Keratinocyte (primary cell): ENCODE results near the gene CLEC2D. TPM values are rescaled to one million over a fixed set of nuclear protein-coding genes. Genes with fewer than 3 reads are reported as not detected.
"Not testable (repeated sequence)": the region's sequence is repeated elsewhere in the genome, so short reads cannot be mapped to it uniquely, and the experiment has no call there.

Experiments used
- DNase-seq: peaks from one replicate; pipeline ENCODE4 v3.0.0-alpha.2; 2011; ENCODE audit warnings: low read depth, missing footprints, low spot score
- FAIRE-seq: peaks from 2 replicates; lab custom pipeline; 2011; peaks lifted over from hg19 to GRCh38; lab: Jason Lieb, UNC
- H2AFZ ChIP-seq: 2 replicates; pipeline ENCODE4 v1.6.0; 2012; ENCODE audit warnings: low read length, control low read depth, inconsistent platforms; ENCODE audit not compliant: control insufficient read depth
- H3K27ac ChIP-seq: 2 replicates; pipeline ENCODE4 v1.5.1; 2011; ENCODE audit warnings: low read length; ENCODE audit not compliant: control insufficient read depth, insufficient read depth
- H3K27me3 ChIP-seq: 3 replicates; pipeline ENCODE4 v1.6.0; 2011; ENCODE audit warnings: low read length; ENCODE audit not compliant: control insufficient read depth, insufficient read depth; ENCODE audit errors: extremely low read depth
- H3K36me3 ChIP-seq, 2 experiments: 2 replicates in 1 of 2; 3 replicates in 1 of 2; pipeline ENCODE4 v1.5.1; 2011; ENCODE audit warnings: low read length in 2 of 2, mild to moderate bottlenecking in 1 of 2; ENCODE audit not compliant: control insufficient read depth in 2 of 2, insufficient read depth in 2 of 2; ENCODE audit errors: extremely low read depth in 1 of 2
- H3K4me1 ChIP-seq: 3 replicates; pipeline ENCODE4 v1.5.1; 2011; ENCODE audit warnings: low read length; ENCODE audit not compliant: control insufficient read depth, insufficient read depth; ENCODE audit errors: extremely low read depth
- H3K4me2 ChIP-seq: 3 replicates; pipeline ENCODE4 v1.6.0; 2011; ENCODE audit warnings: low read depth, low read length; ENCODE audit not compliant: control insufficient read depth, insufficient read depth; ENCODE audit errors: extremely low read depth
- H3K4me3 ChIP-seq, 3 experiments: fragments of 200-600 bp in 1 of 3; sonication (generic) in 1 of 3; 2 replicates in 2 of 3; 3 replicates in 1 of 3; pipeline ENCODE4 v1.5.1; 2011 to 2016; ENCODE audit warnings: low read length in 3 of 3, mild to moderate bottlenecking in 3 of 3, control low read depth in 2 of 3, inconsistent platforms in 1 of 3, low read depth in 1 of 3, mixed read lengths in 1 of 3, mixed run types in 1 of 3, moderate library complexity in 1 of 3; ENCODE audit not compliant: control insufficient read depth in 2 of 3, insufficient read depth in 2 of 3; ENCODE audit errors: extremely low read depth in 1 of 3
- H3K79me2 ChIP-seq: 2 replicates; pipeline ENCODE4 v1.6.0; 2012; ENCODE audit warnings: low read length; ENCODE audit not compliant: control insufficient read depth, insufficient read depth
- H3K9ac ChIP-seq: 3 replicates; pipeline ENCODE4 v1.6.0; 2011; ENCODE audit warnings: low read length; ENCODE audit not compliant: control insufficient read depth, insufficient read depth; ENCODE audit errors: extremely low read depth
- H3K9me1 ChIP-seq: 3 replicates; pipeline ENCODE4 v1.6.0; 2011; ENCODE audit warnings: low read length; ENCODE audit not compliant: control insufficient read depth, insufficient read depth; ENCODE audit errors: extremely low read depth
- H3K9me3 ChIP-seq: 2 replicates; pipeline ENCODE4 v1.5.1; 2012; ENCODE audit warnings: low read depth, low read length; ENCODE audit not compliant: control insufficient read depth
- H4K20me1 ChIP-seq: 3 replicates; pipeline ENCODE4 v1.6.0; 2011; ENCODE audit warnings: low read length; ENCODE audit not compliant: control insufficient read depth, insufficient read depth; ENCODE audit errors: extremely low read depth
- EZH2 ChIP-seq: IDR thresholded peaks from one replicate; pipeline ENCODE4 v1.6.1; 2012; ENCODE audit warnings: inconsistent platforms, mild to moderate bottlenecking, low read length, moderate library complexity
- dilution Hi-C: fragments of 300-500 bp; cut with MboI; formaldehyde crosslinking; loops from one replicate; pipeline ENCODE4 v1.7.0; 2020; ENCODE audit warnings: low sequenced_read_pairs; ENCODE audit not compliant: extremely low pct_ligation_motif_present
- polyA plus RNA-seq, 5 experiments: library from polyadenylated mRNA; depleted of rRNA in 3 of 5; stranded (reverse) in 3 of 5; stranded (forward) in 1 of 5; unstranded in 1 of 5; fragments of >200 nt; gene quantifications; 1 replicate in 1 of 5; 2 replicates in 3 of 5; 3 replicates in 1 of 5; pipeline versions ENCODE4 v1.2.1 to v1.2.3, GENCODE V29; 2011 to 2012; ENCODE audit warnings: missing spikeins in 2 of 5, low read depth in 1 of 5, low replicate concordance in 1 of 5
- TF ChIP-seq, protein P1 (sequence below), 3 experiments: IDR thresholded peaks in 1 of 3; conservative IDR thresholded peaks in 1 of 3; optimal IDR thresholded peaks in 1 of 3; 2 replicates in 2 of 3; 3 replicates in 1 of 3; pipeline versions ENCODE3 to v1.5.1; 2011; ENCODE audit warnings: low read length in 3 of 3, mild to moderate bottlenecking in 3 of 3, moderate library complexity in 2 of 3, control low read depth in 1 of 3, inconsistent platforms in 1 of 3; ENCODE audit not compliant: insufficient read depth in 2 of 3; ENCODE audit errors: extremely low read depth in 1 of 3

CLEC2D gene
- polyA plus RNA-seq, 1 donor (not counting 4 experiments of a cell fraction or from before 2014, with no cell fraction given) = 2.3 TPM

DNA sequence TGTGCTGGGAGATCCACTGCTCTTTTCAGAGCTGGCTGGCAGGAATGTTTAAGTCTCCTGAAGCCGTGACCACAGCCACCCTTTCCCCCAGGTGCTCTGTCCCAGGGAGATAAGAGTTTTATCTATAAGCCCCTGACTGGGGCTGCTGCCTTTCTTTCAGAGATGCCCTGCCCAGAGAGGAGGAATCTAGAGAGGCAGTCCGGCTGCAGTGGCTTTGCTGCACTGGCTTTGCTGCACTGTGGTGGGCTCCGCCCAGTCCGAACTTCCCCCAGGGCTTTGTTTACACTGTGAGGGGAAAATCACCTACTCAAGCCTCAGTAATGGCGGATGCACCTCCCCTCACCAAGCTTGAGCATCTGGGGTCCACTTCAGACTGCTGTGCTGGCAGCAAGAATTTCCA is 15.9 kb downstream of the CLEC2D start:
- H3K4me3 ChIP-seq, H3K27me3 ChIP-seq, H2AFZ ChIP-seq, H3K36me3 ChIP-seq, H3K9ac ChIP-seq, dilution Hi-C loops, H3K27ac ChIP-seq, FAIRE-seq, H3K79me2 ChIP-seq, H3K4me1 ChIP-seq, H3K4me2 ChIP-seq, H3K9me1 ChIP-seq, H3K9me3 ChIP-seq, H4K20me1 ChIP-seq, DNase-seq: not testable (repeated sequence)

DNA sequence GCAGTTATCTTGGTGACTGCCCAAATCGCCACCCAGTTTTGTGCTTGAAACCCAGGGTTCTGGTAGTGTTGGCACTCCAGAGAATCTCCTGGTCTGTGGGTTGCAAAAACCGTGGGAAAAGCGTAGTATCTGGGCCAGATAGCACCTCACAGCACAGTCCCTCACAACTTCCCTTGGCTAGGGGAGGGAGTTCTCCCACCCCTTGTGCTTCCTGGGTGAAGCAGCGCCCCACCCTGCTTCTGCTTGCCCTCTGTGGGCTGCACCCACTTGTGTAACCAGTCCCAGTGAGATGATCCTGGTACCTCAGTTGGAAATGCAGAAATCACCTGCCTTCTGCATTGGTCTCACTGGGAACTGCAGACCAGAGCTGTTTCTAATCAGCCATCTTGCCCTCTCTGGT is 16.4 kb downstream of the CLEC2D start:
- dilution Hi-C loops = no loop called here
- no peaks in the 10 kb centered on the region for H3K36me3 ChIP-seq
- no peaks in the 10 kb centered on the region for H3K4me1 ChIP-seq
- no peak overlapping the region for H3K4me2 ChIP-seq
- H3K4me3 ChIP-seq = no peak overlapping the region
- no peak overlapping the region for H2AFZ ChIP-seq
- DNase-seq = no peak
- no peaks in the 10 kb centered on the region for H3K9me3 ChIP-seq
- H3K27me3 ChIP-seq = no peaks in the 10 kb centered on the region
- H3K9me1 ChIP-seq = no peaks in the 10 kb centered on the region
- no peak overlapping the region for H3K9ac ChIP-seq
- no peak for FAIRE-seq
- no peaks in the 10 kb centered on the region for H4K20me1 ChIP-seq
- no peak overlapping the region for H3K27ac ChIP-seq
- H3K79me2 ChIP-seq = no peaks in the 10 kb centered on the region
- TF ChIP-seq, protein P1, sequence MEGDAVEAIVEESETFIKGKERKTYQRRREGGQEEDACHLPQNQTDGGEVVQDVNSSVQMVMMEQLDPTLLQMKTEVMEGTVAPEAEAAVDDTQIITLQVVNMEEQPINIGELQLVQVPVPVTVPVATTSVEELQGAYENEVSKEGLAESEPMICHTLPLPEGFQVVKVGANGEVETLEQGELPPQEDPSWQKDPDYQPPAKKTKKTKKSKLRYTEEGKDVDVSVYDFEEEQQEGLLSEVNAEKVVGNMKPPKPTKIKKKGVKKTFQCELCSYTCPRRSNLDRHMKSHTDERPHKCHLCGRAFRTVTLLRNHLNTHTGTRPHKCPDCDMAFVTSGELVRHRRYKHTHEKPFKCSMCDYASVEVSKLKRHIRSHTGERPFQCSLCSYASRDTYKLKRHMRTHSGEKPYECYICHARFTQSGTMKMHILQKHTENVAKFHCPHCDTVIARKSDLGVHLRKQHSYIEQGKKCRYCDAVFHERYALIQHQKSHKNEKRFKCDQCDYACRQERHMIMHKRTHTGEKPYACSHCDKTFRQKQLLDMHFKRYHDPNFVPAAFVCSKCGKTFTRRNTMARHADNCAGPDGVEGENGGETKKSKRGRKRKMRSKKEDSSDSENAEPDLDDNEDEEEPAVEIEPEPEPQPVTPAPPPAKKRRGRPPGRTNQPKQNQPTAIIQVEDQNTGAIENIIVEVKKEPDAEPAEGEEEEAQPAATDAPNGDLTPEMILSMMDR (optimal IDR thresholded peaks at IDR 0.05 in 1 of 3, IDR thresholded peaks at IDR 0.05 in 1 of 3, conservative IDR thresholded peaks at IDR 0.05 in 1 of 3; ENCODE audit: extremely low read depth in 1 of 3, insufficient read depth in 2 of 3, low read length in 3 of 3) = no peak
- no peak for TF ChIP-seq EZH2

DNA sequence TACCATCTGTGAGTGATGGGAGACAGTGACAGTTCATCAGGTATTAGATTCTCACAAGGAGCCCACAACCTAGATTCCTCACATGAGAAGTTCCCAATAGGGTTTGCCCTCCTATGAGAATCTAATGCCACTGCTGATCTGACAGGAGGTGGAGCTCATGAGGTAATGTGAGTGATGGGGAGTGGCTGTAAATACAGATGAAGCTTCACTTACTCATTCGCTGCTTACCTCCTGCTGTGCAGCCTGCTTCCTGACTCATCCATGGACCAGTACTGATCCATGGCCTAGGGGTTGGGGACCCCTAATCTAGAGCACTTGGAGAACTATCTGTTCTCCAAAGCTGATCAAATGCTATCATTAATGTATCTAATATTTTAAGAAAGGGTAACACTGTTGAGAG is 17.7 kb downstream of the CLEC2D start:
- no peak for FAIRE-seq
- Histone ChIP-seq H3K27ac (no peak overlapping the region), H3K4me3 (no peak overlapping the region), H3K9ac (no peak overlapping the region), H3K79me2 (no peaks in the 10 kb centered on the region), H3K4me1 (no peaks in the 10 kb centered on the region), H3K27me3 (no peaks in the 10 kb centered on the region), H4K20me1 (no peaks in the 10 kb centered on the region), H3K4me2 (no peak overlapping the region), H3K9me3 (no peaks in the 10 kb centered on the region), H3K9me1 (no peaks in the 10 kb centered on the region), H3K36me3 (no peaks in the 10 kb centered on the region), H2AFZ (no peak overlapping the region)
- dilution Hi-C loops = no loop called here
- no peak for DNase-seq
- TF ChIP-seq EZH2 = no peak
- TF ChIP-seq, protein P1 (optimal IDR thresholded peaks at IDR 0.05 in 1 of 3, IDR thresholded peaks at IDR 0.05 in 1 of 3, conservative IDR thresholded peaks at IDR 0.05 in 1 of 3; ENCODE audit: extremely low read depth in 1 of 3, insufficient read depth in 2 of 3, low read length in 3 of 3) = no peak
